Measurements from ENCODE around the gene TMEM270.

DNA sequence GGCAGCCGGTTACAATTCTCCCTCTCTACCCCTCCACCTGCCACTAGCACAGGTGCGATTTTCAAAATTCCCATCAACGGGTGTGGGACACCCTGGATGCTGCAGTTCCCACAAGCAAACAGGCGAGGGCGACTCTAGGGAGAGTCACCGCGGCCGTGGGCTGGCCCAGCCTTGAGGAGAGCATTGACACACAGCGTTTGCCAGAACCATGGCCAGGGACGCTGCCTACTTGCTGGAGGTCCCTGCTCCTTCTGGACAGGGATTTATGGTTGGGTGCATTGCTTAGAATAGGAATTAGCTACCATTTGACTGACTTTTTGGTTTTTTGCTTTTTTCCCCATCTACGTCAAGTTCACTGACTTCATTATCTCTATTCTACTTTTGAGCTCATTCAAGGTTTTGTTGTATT is 49.2 kb upstream of the TMEM270 start:
- peak; percentile 47 for TF ChIP-seq CTCF (IDR thresholded peaks at IDR 0.05)
- TF ChIP-seq EZH2 (IDR thresholded peaks at IDR 0.05; ENCODE audit: borderline replicate concordance, insufficient read depth, low read depth, low read length, poor library complexity, severe bottlenecking) = no peak

All from B cell (primary cell).